ENCODE data around the gene RCAN3.

GRCh38 chr1:24554714-24555113 lies 52.1 kb downstream of the RCAN3 start:
- TF ChIP-seq POLR2A (IDR thresholded peaks at IDR 0.05; ENCODE audit: low read depth), result no peak
- TF ChIP-seq EP300 (IDR thresholded peaks at IDR 0.05), result no peak

All from esophagus muscularis mucosa (tissue), 2 donors.